Progenitor cell of endocrine pancreas (in vitro differentiated cells): ENCODE results near the gene USF3. TPM values are rescaled to one million over a fixed set of nuclear protein-coding genes. Genes with fewer than 3 reads are reported as not detected.

Experiments used
- DNase-seq: peaks from one replicate; pipeline ENCODE4 v3.0.0; 2021; ENCODE audit warnings: low spot score; ENCODE audit not compliant: unreplicated experiment
- H3K27ac Mint-ChIP-seq: 2 replicates; pipeline ENCODE4 v1.8.0; 2021; ENCODE audit warnings: mild to moderate bottlenecking, moderate library complexity, mixed read lengths
- H3K27me3 Mint-ChIP-seq: 2 replicates; pipeline ENCODE4 v1.8.0; 2021; ENCODE audit warnings: mixed read lengths
- H3K36me3 Mint-ChIP-seq: 2 replicates; pipeline ENCODE4 v1.8.0; 2022; ENCODE audit warnings: mixed read lengths; ENCODE audit not compliant: insufficient read depth
- H3K4me1 Mint-ChIP-seq: 2 replicates; pipeline ENCODE4 v1.8.0; 2021; ENCODE audit warnings: low read depth, mixed read lengths
- H3K4me3 Mint-ChIP-seq: 2 replicates; pipeline ENCODE4 v1.8.0; 2021; ENCODE audit warnings: low read depth, mild to moderate bottlenecking, moderate library complexity, mixed read lengths
- H3K9me3 Mint-ChIP-seq: 2 replicates; pipeline ENCODE4 v1.8.0; 2021; ENCODE audit warnings: low read depth, mixed read lengths
- total RNA-seq: library from RNA; stranded (reverse); gene quantifications from 2 replicates; pipeline ENCODE4 v1.2.1, GENCODE V29; 2021
- TF ChIP-seq, protein P1 (sequence below): fragments of 200-600 bp; sonication (generic); IDR thresholded peaks from one replicate; pipeline ENCODE4 v1.5.0; 2021; ENCODE audit warnings: antibody characterized with exemption, mild to moderate bottlenecking; ENCODE audit not compliant: unreplicated experiment

Gene USF3
- total RNA-seq, 1 donor from 2014 or later = 22.3 TPM

DNA sequence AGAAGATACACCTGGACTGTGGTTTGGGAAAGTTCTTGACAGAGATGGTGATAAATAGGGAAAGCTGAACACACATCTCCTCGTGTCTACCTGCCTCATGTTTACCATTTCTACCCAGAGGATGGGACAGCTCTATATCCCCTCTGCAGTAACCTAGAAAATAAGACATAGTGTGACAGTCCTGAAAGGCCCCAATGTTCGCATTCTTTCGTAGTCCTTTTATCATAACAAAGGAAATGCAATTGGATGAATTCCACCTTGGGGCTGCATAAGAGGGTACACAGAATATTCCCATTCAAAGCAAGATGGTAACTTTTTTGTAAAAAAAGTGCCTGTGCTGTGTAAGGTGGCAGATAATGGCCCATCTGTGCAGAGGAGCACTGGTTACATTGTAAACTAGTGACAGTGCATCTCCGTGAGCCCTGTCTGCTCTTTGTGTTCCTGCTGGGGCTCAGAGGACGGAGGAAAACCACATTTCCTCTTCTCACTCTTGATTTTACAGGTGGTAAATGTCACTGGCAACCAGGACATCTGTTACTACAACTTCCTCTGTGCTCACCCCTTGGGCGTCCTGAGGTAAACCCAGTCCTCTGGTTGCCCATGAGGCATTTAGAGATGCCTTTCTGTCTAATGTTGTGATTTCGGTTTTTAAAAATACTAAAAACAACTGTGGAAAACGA, 89.8 kb downstream of the USF3 start:
- Mint-ChIP-seq H3K9me3 (no peaks in the 10 kb centered on the region), H3K4me1 (no peaks in the 10 kb centered on the region), H3K27ac (no peak overlapping the region), H3K36me3 (no peaks in the 10 kb centered on the region), H3K4me3 (no peak overlapping the region), H3K27me3 (no peaks in the 10 kb centered on the region)
- TF ChIP-seq, protein P1, sequence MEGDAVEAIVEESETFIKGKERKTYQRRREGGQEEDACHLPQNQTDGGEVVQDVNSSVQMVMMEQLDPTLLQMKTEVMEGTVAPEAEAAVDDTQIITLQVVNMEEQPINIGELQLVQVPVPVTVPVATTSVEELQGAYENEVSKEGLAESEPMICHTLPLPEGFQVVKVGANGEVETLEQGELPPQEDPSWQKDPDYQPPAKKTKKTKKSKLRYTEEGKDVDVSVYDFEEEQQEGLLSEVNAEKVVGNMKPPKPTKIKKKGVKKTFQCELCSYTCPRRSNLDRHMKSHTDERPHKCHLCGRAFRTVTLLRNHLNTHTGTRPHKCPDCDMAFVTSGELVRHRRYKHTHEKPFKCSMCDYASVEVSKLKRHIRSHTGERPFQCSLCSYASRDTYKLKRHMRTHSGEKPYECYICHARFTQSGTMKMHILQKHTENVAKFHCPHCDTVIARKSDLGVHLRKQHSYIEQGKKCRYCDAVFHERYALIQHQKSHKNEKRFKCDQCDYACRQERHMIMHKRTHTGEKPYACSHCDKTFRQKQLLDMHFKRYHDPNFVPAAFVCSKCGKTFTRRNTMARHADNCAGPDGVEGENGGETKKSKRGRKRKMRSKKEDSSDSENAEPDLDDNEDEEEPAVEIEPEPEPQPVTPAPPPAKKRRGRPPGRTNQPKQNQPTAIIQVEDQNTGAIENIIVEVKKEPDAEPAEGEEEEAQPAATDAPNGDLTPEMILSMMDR = no peak
- DNase-seq = no peak

- H3K4me1 Mint-ChIP-seq = no peaks in the 10 kb centered on the region
- DNase-seq = no peak
- TF ChIP-seq, protein P1 = no peak
- no peaks in the 10 kb centered on the region for H3K9me3 Mint-ChIP-seq
- H3K4me3 Mint-ChIP-seq = no peak overlapping the region
- no peak overlapping the region for H3K27ac Mint-ChIP-seq
- no peaks in the 10 kb centered on the region for H3K27me3 Mint-ChIP-seq
- no peaks in the 10 kb centered on the region for H3K36me3 Mint-ChIP-seq
Observed at GRCh38 chr3:113602836-113603235, 93.6 kb downstream of the USF3 start.

DNA sequence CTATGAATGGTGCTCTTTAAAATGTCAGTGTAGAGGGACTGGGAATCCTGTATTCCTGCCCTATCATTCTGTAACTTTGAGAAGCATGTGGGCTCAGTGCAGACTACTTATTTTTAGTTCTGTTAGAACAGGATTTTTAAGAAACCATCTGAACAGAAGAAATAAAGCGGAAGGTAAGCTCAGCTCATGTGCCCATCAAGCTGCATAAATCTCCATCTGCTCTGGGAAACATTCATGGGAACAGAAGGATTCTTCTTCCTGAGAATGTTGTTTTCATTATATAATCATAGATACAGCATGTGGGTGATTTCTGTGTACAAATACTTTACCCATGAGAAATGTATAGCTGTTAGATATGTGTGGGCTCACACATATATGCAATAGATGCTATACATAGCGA, 94.2 kb downstream of the USF3 start:
- no peaks in the 10 kb centered on the region for H3K36me3 Mint-ChIP-seq
- TF ChIP-seq, protein P1 = no peak
- H3K27me3 Mint-ChIP-seq = no peaks in the 10 kb centered on the region
- no peaks in the 10 kb centered on the region for H3K4me1 Mint-ChIP-seq
- H3K27ac Mint-ChIP-seq = no peak overlapping the region
- H3K9me3 Mint-ChIP-seq = no peaks in the 10 kb centered on the region
- no peak overlapping the region for H3K4me3 Mint-ChIP-seq
- DNase-seq = no peak

GRCh38 chr3:113601240-113601639, 95.2 kb downstream of the USF3 start:
- Mint-ChIP-seq H3K4me1 (no peaks in the 10 kb centered on the region), H3K27me3 (no peaks in the 10 kb centered on the region), H3K9me3 (no peaks in the 10 kb centered on the region), H3K36me3 (no peaks in the 10 kb centered on the region), H3K4me3 (no peak overlapping the region), H3K27ac (no peak overlapping the region)
- TF ChIP-seq, protein P1 = no peak
- DNase-seq = no peak

GRCh38 chr3:113600418-113601182, 95.8 kb downstream of the USF3 start:
- Mint-ChIP-seq H3K4me3 (no peak overlapping the region), H3K36me3 (no peaks in the 10 kb centered on the region), H3K4me1 (no peaks in the 10 kb centered on the region), H3K9me3 (no peaks in the 10 kb centered on the region), H3K27me3 (no peaks in the 10 kb centered on the region), H3K27ac (no peak overlapping the region)
- TF ChIP-seq, protein P1 = no peak
- no peak for DNase-seq

Other genes with a start within 250 kb of the USF3 start
- gene SPICE1, start 181.5 kb downstream of the USF3 start, total RNA-seq = 32.9 and 33.2 TPM in 2 replicates
- gene SIDT1, start 164.1 kb downstream of the USF3 start, total RNA-seq = 0.18 TPM in 1 of 2 replicates, not detected in the other
- 99.2 and 110 TPM in 2 replicates for gene NAA50, start 49.6 kb upstream of the USF3 start, total RNA-seq
- 70.1 and 71.0 TPM in 2 replicates for gene ATP6V1A, start 50.4 kb upstream of the USF3 start, total RNA-seq
- 1.7 and 2.4 TPM in 2 replicates for gene GRAMD1C, start 142.1 kb upstream of the USF3 start, total RNA-seq